Loucy (cell line): Measurements from ENCODE around the gene ZNF134.

Experiments
- H2AFZ ChIP-seq: fragments of 200-600 bp; sonication (generic); 2 replicates; pipeline ENCODE4 v1.6.0; 2016; ENCODE audit warnings: antibody characterized with exemption, mild to moderate bottlenecking, low read length, moderate library complexity
- H3F3A ChIP-seq: fragments of 200-600 bp; 2 replicates; pipeline ENCODE4 v1.6.0; 2016; ENCODE audit warnings: antibody characterized with exemption, low read depth, mild to moderate bottlenecking
- H3K27me3 ChIP-seq: fragments of 200-600 bp; sonication (generic); 2 replicates; pipeline ENCODE4 v1.6.1; 2014; ENCODE audit warnings: low read length, mild to moderate bottlenecking; ENCODE audit not compliant: insufficient read depth, poor library complexity, severe bottlenecking
- H3K36me3 ChIP-seq: fragments of 200-600 bp; sonication (generic); 2 replicates; pipeline ENCODE4 v1.6.1; 2016; ENCODE audit warnings: low read length; ENCODE audit not compliant: insufficient read depth
- H3K4me1 ChIP-seq: fragments of 200-600 bp; sonication (generic); 2 replicates; pipeline ENCODE4 v1.5.1; 2014; ENCODE audit warnings: low read length, mild to moderate bottlenecking; ENCODE audit not compliant: insufficient read depth, poor library complexity, severe bottlenecking
- H3K4me2 ChIP-seq: fragments of 200-600 bp; sonication (generic); 2 replicates; pipeline ENCODE4 v1.6.0; 2014; ENCODE audit warnings: antibody characterized with exemption, low read length, low read depth, mild to moderate bottlenecking; ENCODE audit not compliant: poor library complexity, severe bottlenecking
- H3K4me3 ChIP-seq: fragments of 200-600 bp; sonication (generic); 2 replicates; pipeline ENCODE4 v1.5.1; 2014; ENCODE audit warnings: low read length, mild to moderate bottlenecking, mixed read lengths; ENCODE audit not compliant: poor library complexity, severe bottlenecking
- H3K79me2 ChIP-seq: fragments of 200-600 bp; sonication (generic); 2 replicates; pipeline ENCODE4 v1.6.1; 2014; ENCODE audit warnings: low read length; ENCODE audit not compliant: insufficient read depth
- H3K9ac ChIP-seq: fragments of 200-600 bp; sonication (generic); 2 replicates; pipeline ENCODE4 v1.6.0; 2014; ENCODE audit warnings: mild to moderate bottlenecking, low read depth, low read length, moderate library complexity; ENCODE audit not compliant: poor library complexity, severe bottlenecking
- H3K9me2 ChIP-seq: fragments of 200-600 bp; sonication (generic); replicated peaks from 2 replicates; pipeline ENCODE4 v1.6.1; 2016; ENCODE audit warnings: low read depth, low read length, mixed read lengths
- H3K9me3 ChIP-seq: fragments of 200-600 bp; sonication (generic); 2 replicates; pipeline ENCODE4 v1.6.1; 2014; ENCODE audit warnings: mild to moderate bottlenecking, antibody characterized with exemption, low read length, low read depth; ENCODE audit not compliant: insufficient read depth
- H4K20me1 ChIP-seq: fragments of 200-600 bp; sonication (generic); 2 replicates; pipeline ENCODE4 v1.6.0; 2014; ENCODE audit warnings: antibody characterized with exemption, low read length, mild to moderate bottlenecking; ENCODE audit not compliant: insufficient read depth, poor library complexity, severe bottlenecking
- EZH2phosphoT487 ChIP-seq: fragments of 200-600 bp; IDR thresholded peaks from 2 replicates; pipeline ENCODE4 v1.6.1; 2018; ENCODE audit warnings: antibody characterized with exemption, mild to moderate bottlenecking, moderate library complexity, borderline replicate concordance
- TF ChIP-seq, protein P1 (sequence below): fragments of 200-600 bp; sonication (generic); conservative IDR thresholded peaks from 2 replicates; pipeline ENCODE4 v1.5.1; 2014; ENCODE audit warnings: mild to moderate bottlenecking, antibody characterized with exemption, low read length

Gene ZNF134

DNA sequence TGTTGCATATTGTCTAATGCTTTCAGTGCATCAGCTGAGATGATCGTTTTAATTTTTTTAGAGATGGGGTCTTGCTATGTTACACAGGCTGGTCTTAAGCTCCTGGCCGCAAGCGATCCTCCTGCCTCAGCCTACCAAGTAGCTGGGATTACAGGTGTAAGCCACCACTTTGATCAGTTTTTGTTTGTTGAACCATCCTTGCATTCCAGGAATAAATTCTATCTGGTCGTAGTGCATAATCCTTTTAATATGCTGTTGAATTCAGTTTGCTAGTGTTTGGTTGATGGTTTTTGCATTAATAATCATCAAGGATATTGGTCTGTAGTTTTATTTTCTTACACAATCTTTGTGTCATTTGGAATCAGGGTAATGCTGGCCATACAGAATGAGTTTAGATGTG lies 23.3 kb downstream of the ZNF134 start:
- Histone ChIP-seq H3K79me2 (peaks cover 14% of the 10 kb centered on the region), H3K4me3 (no peak overlapping the region), H3K36me3 (peaks cover 44% of the 10 kb centered on the region)

DNA sequence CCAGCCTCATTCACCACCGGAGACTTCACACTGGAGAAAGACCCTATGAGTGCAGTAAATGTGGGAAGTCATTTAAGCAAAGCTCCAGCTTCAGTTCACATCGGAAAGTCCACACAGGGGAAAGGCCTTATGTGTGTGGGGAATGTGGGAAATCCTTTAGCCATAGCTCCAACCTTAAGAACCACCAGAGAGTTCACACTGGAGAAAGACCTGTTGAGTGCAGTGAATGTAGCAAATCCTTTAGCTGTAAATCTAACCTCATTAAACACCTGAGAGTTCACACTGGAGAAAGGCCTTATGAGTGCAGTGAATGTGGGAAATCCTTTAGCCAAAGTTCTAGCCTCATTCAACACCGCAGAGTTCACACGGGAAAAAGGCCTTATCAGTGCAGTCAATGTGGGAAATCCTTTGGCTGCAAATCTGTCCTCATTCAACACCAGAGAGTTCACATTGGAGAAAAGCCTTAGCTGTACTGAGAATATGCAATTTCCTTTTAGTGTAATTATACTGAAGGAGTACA lies 27.7 kb downstream of the ZNF134 start:
- Histone ChIP-seq H3K4me3 (no peak overlapping the region), H3K27me3 (no peaks in the 10 kb centered on the region), H3K4me2 (no peak overlapping the region), H3K36me3 (peaks cover 43% of the 10 kb centered on the region), H3K79me2 (no peaks in the 10 kb centered on the region), H2AFZ (no peak overlapping the region), H3K9me3 (peaks cover 40% of the 10 kb centered on the region), H3K9me2 (no peaks in the 10 kb centered on the region), H3F3A (no peaks in the 10 kb centered on the region), H3K4me1 (no peaks in the 10 kb centered on the region), H3K9ac (no peak overlapping the region), H4K20me1 (no peaks in the 10 kb centered on the region)
- TF ChIP-seq EZH2phosphoT487, result no peak
- TF ChIP-seq, protein P1, sequence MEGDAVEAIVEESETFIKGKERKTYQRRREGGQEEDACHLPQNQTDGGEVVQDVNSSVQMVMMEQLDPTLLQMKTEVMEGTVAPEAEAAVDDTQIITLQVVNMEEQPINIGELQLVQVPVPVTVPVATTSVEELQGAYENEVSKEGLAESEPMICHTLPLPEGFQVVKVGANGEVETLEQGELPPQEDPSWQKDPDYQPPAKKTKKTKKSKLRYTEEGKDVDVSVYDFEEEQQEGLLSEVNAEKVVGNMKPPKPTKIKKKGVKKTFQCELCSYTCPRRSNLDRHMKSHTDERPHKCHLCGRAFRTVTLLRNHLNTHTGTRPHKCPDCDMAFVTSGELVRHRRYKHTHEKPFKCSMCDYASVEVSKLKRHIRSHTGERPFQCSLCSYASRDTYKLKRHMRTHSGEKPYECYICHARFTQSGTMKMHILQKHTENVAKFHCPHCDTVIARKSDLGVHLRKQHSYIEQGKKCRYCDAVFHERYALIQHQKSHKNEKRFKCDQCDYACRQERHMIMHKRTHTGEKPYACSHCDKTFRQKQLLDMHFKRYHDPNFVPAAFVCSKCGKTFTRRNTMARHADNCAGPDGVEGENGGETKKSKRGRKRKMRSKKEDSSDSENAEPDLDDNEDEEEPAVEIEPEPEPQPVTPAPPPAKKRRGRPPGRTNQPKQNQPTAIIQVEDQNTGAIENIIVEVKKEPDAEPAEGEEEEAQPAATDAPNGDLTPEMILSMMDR, result no peak

More for the DNA sequence above, 23.3 kb downstream of the ZNF134 start:
- no peak for TF ChIP-seq EZH2phosphoT487
- TF ChIP-seq, protein P1, result no peak
- H3K27me3 ChIP-seq, result no peaks in the 10 kb centered on the region
- no peaks in the 10 kb centered on the region for H4K20me1 ChIP-seq
- H2AFZ ChIP-seq, result no peak overlapping the region
- H3K9ac ChIP-seq, result no peak overlapping the region
- H3F3A ChIP-seq, result no peaks in the 10 kb centered on the region
- peaks cover 16% of the 10 kb centered on the region for H3K4me1 ChIP-seq
- H3K9me2 ChIP-seq, result no peaks in the 10 kb centered on the region
- H3K9me3 ChIP-seq, result peaks cover 41% of the 10 kb centered on the region
- no peak overlapping the region for H3K4me2 ChIP-seq

DNA sequence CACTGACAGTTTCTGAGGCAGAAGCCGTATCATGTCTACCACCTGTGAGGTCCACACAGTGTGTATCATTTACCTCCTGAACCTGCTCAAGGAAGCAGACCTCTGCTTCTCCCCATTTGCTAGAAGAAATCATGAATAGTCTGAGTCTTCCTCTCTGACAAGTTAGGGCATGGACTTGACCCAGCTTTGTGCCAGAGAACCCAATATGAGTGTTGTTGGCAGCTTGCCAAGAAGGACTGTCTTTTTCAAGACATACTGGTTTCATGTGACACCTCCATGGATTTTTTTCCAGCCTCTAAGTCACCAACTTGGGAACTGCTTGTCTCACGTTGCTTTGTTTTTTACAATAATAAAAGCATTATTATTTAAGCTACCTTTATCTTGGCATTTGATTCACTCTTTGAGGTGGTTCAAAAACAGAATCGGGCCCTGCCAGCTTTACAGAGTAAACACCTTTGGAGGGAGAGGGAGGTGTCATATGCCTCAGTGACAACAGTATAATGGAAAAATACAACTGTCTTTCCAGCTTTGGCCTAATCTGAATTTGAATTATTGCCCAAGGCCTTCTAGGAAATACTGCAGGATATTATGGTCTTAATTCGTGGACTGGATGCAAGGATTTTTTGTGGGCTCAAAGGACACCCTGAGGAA lies 28.5 kb downstream of the ZNF134 start:
- no peaks in the 10 kb centered on the region for H3K27me3 ChIP-seq
- no peaks in the 10 kb centered on the region for H3F3A ChIP-seq
- no peak overlapping the region for H3K4me3 ChIP-seq
- no peak overlapping the region for H3K9ac ChIP-seq
- TF ChIP-seq EZH2phosphoT487, result no peak
- TF ChIP-seq, protein P1, result no peak
- H3K4me2 ChIP-seq, result no peak overlapping the region
- H3K36me3 ChIP-seq, result peaks cover 37% of the 10 kb centered on the region
- no peaks in the 10 kb centered on the region for H3K9me2 ChIP-seq
- H4K20me1 ChIP-seq, result no peaks in the 10 kb centered on the region
- no peaks in the 10 kb centered on the region for H3K79me2 ChIP-seq
- no peak overlapping the region for H2AFZ ChIP-seq
- no peaks in the 10 kb centered on the region for H3K4me1 ChIP-seq
- H3K9me3 ChIP-seq, result peaks cover 33% of the 10 kb centered on the region
